H1 (cell line): ENCODE measurements around the gene COQ9. TPM values are rescaled to one million over a fixed set of nuclear protein-coding genes. Genes with fewer than 3 reads are reported as not detected.

ENCODE experiments used
- CTCF ChIA-PET: fragments of 300-600 bp; sonication (Branson Sonifier 250); formaldehyde crosslinking; loops from one replicate; lab custom pipeline; 2021; ENCODE audit not compliant: partially characterized antibody; lab: Charles Lee
- POLR2A ChIA-PET: fragments of 300-600 bp; sonication (Branson Sonifier 250); formaldehyde crosslinking; loops from one replicate; lab custom pipeline; 2021; ENCODE audit warnings: inconsistent platforms; ENCODE audit not compliant: partially characterized antibody; lab: Charles Lee
- DNase-seq, 2 experiments: peaks; one replicate each; pipeline versions ENCODE4 v3.0.0 to v3.0.0-alpha.2; 2010 to 2022; ENCODE audit warnings: low spot score in 2 of 2, low read depth in 1 of 2, mixed read lengths in 1 of 2
- FAIRE-seq: peaks from 2 replicates; lab custom pipeline; 2011; peaks lifted over from hg19 to GRCh38; lab: Jason Lieb, UNC
- H2AFZ ChIP-seq: 2 replicates; pipeline ENCODE4 v1.8.1; 2012; ENCODE audit warnings: low read length, inconsistent platforms
- H2AK5ac ChIP-seq: 2 replicates; pipeline ENCODE4 v1.6.1; 2013; ENCODE audit warnings: low read depth, low read length
- H2BK120ac ChIP-seq: replicated peaks from 2 replicates; pipeline ENCODE3; 2013; ENCODE audit warnings: low read depth, low read length, inconsistent platforms
- H2BK12ac ChIP-seq: 2 replicates; pipeline ENCODE4 v1.6.1; 2013; ENCODE audit warnings: low read depth, low read length
- H2BK15ac ChIP-seq: 2 replicates; pipeline ENCODE4 v1.6.1; 2013; ENCODE audit warnings: low read length
- H2BK20ac ChIP-seq: 2 replicates; pipeline ENCODE4 v1.6.1; 2013; ENCODE audit warnings: low read length
- H2BK5ac ChIP-seq: 2 replicates; pipeline ENCODE4 v1.6.1; 2013; ENCODE audit warnings: low read depth, low read length
- H3K14ac ChIP-seq: 2 replicates; pipeline ENCODE4 v1.6.1; 2013; ENCODE audit warnings: inconsistent platforms; ENCODE audit not compliant: insufficient read length
- H3K18ac ChIP-seq: 2 replicates; pipeline ENCODE4 v1.6.1; 2013; ENCODE audit warnings: low read length; ENCODE audit errors: extremely low read depth
- H3K23ac ChIP-seq: 2 replicates; pipeline ENCODE4 v1.6.1; 2013; ENCODE audit warnings: inconsistent platforms; ENCODE audit not compliant: insufficient read length
- H3K23me2 ChIP-seq: 2 replicates; pipeline ENCODE4 v1.6.1; 2013; ENCODE audit warnings: low read depth, low read length
- H3K27ac ChIP-seq: 2 replicates; pipeline ENCODE4 v1.6.1; 2011; ENCODE audit warnings: low read depth, low read length, inconsistent platforms
- H3K27me3 ChIP-seq, 4 experiments: replicated peaks in 1 of 4; 1 replicate in 1 of 4; 2 replicates in 3 of 4; pipeline versions ENCODE4 v1.6.1 to v1.8.1; 2011 to 2013; ENCODE audit warnings: low read length in 3 of 4, mild to moderate bottlenecking in 3 of 4, inconsistent platforms in 2 of 4, mixed read lengths in 2 of 4, moderate library complexity in 1 of 4; ENCODE audit not compliant: control insufficient read depth in 3 of 4, insufficient read depth in 3 of 4; ENCODE audit errors: extremely low read depth in 1 of 4
- H3K36me3 ChIP-seq, 4 experiments: 2 replicates each; pipeline versions ENCODE4 v1.6.1 to v1.8.1; 2011 to 2013; ENCODE audit warnings: mild to moderate bottlenecking in 4 of 4, low read length in 3 of 4, moderate library complexity in 2 of 4, control low read depth in 1 of 4, inconsistent platforms in 1 of 4; ENCODE audit not compliant: insufficient read depth in 4 of 4, control insufficient read depth in 2 of 4
- H3K4ac ChIP-seq: replicated peaks from 2 replicates; pipeline ENCODE3; 2013; ENCODE audit warnings: low read length, low read depth, mixed read lengths, inconsistent platforms; ENCODE audit not compliant: insufficient read length
- H3K4me1 ChIP-seq, 4 experiments: replicated peaks in 1 of 4; 1 replicate in 1 of 4; 2 replicates in 3 of 4; pipeline versions ENCODE4 v1.6.1 to v1.8.1; 2011 to 2013; ENCODE audit warnings: low read length in 3 of 4, inconsistent platforms in 2 of 4, mixed read lengths in 1 of 4; ENCODE audit not compliant: insufficient read depth in 4 of 4, control insufficient read depth in 3 of 4
- H3K4me2 ChIP-seq, 2 experiments: 2 replicates each; pipeline versions ENCODE4 v1.6.1 to v1.8.1; 2011 to 2013; ENCODE audit warnings: low read depth in 2 of 2, low read length in 2 of 2, control low read depth in 1 of 2, inconsistent platforms in 1 of 2, mild to moderate bottlenecking in 1 of 2; ENCODE audit not compliant: insufficient read depth in 1 of 2
- H3K4me3 ChIP-seq, 4 experiments: fragments of 200-600, 300-600 bp in 1 of 4; sonication (generic), shearing (Covaris generic), sonication (Bioruptor Twin) in 1 of 4; 2 replicates each; pipeline versions ENCODE4 v1.5.1 to v1.8.1; 2011 to 2016; ENCODE audit warnings: low read length in 4 of 4, low read depth in 3 of 4, control low read depth in 2 of 4, inconsistent platforms in 2 of 4, mild to moderate bottlenecking in 2 of 4, mixed read lengths in 1 of 4, moderate library complexity in 1 of 4; ENCODE audit not compliant: insufficient read depth in 2 of 4; ENCODE audit errors: extremely low read depth in 1 of 4
- H3K56ac ChIP-seq: replicated peaks from 2 replicates; pipeline ENCODE3; 2013; ENCODE audit warnings: low read depth, mild to moderate bottlenecking, mixed read lengths, low read length, inconsistent platforms; ENCODE audit not compliant: insufficient read length
- H3K79me1 ChIP-seq: 2 replicates; pipeline ENCODE4 v1.6.1; 2013; ENCODE audit warnings: low read depth, low read length, control low read depth
- H3K79me2 ChIP-seq, 2 experiments: 2 replicates each; pipeline versions ENCODE4 v1.6.1 to v1.8.1; 2012 to 2013; ENCODE audit warnings: low read length in 2 of 2, mild to moderate bottlenecking in 2 of 2, inconsistent platforms in 1 of 2; ENCODE audit not compliant: insufficient read depth in 2 of 2, control insufficient read depth in 1 of 2
- H3K9ac ChIP-seq, 4 experiments: replicated peaks in 1 of 4; 1 replicate in 1 of 4; 2 replicates in 3 of 4; pipeline versions ENCODE4 v1.6.1 to v1.8.1; 2011 to 2013; ENCODE audit warnings: low read depth in 3 of 4, low read length in 3 of 4, control low read depth in 2 of 4, mild to moderate bottlenecking in 2 of 4, moderate library complexity in 2 of 4, inconsistent platforms in 1 of 4; ENCODE audit errors: extremely low read depth in 1 of 4
- H3K9me3 ChIP-seq, 2 experiments: 2 replicates each; pipeline versions ENCODE4 v1.6.1 to v1.8.1; 2012 to 2013; ENCODE audit warnings: mild to moderate bottlenecking in 2 of 2, moderate library complexity in 2 of 2, control low read depth in 1 of 2, inconsistent platforms in 1 of 2, low read depth in 1 of 2, low read length in 1 of 2, mixed read lengths in 1 of 2; ENCODE audit not compliant: insufficient read depth in 2 of 2
- H4K20me1 ChIP-seq, 2 experiments: replicated peaks in 1 of 2; 2 replicates each; pipeline versions ENCODE3 to v1.8.1; 2011 to 2013; ENCODE audit warnings: inconsistent platforms in 2 of 2, low read length in 2 of 2, mild to moderate bottlenecking in 1 of 2; ENCODE audit not compliant: insufficient read depth in 2 of 2, control insufficient read depth in 1 of 2
- H4K5ac ChIP-seq: 2 replicates; pipeline ENCODE4 v1.6.1; 2013; ENCODE audit warnings: low read length, low read depth, mixed read lengths, inconsistent platforms; ENCODE audit not compliant: insufficient read length
- H4K8ac ChIP-seq: 2 replicates; pipeline ENCODE4 v1.8.0; 2013; ENCODE audit warnings: mild to moderate bottlenecking, moderate library complexity, low read length, inconsistent platforms; ENCODE audit not compliant: insufficient read depth; ENCODE audit errors: extremely low read depth
- H4K91ac ChIP-seq: replicated peaks from 2 replicates; pipeline ENCODE3; 2013; ENCODE audit warnings: low read length, mixed read lengths, inconsistent platforms; ENCODE audit not compliant: insufficient read length
- BCL11A ChIP-seq, 2 experiments: IDR thresholded peaks; one replicate each; pipeline ENCODE4 v1.6.1; 2011; ENCODE audit warnings: low read depth in 2 of 2, low read length in 2 of 2, mild to moderate bottlenecking in 2 of 2
- BRCA1 ChIP-seq: IDR thresholded peaks from 2 replicates; pipeline ENCODE4 v1.6.1; 2012; ENCODE audit warnings: low read depth, low read length, improper control_type of control experiment
- CTBP2 ChIP-seq: IDR thresholded peaks from 2 replicates; pipeline ENCODE4 v1.7.0; 2011; ENCODE audit warnings: borderline replicate concordance, mild to moderate bottlenecking, moderate library complexity, mixed read lengths, low read length; ENCODE audit not compliant: insufficient read depth, insufficient read length
- E2F6 ChIP-seq: IDR thresholded peaks from 2 replicates; pipeline ENCODE4 v1.6.1; 2012; ENCODE audit warnings: inconsistent platforms
- EGR1 ChIP-seq: IDR thresholded peaks from 2 replicates; pipeline ENCODE4 v1.6.1; 2011; ENCODE audit warnings: low read depth, low read length, borderline replicate concordance
- JUN ChIP-seq: IDR thresholded peaks from 2 replicates; pipeline ENCODE4 v1.6.1; 2011; ENCODE audit warnings: low read depth, mild to moderate bottlenecking, improper control_type of control experiment, low read length
- KDM5A ChIP-seq: fragments of 200-600 bp; IDR thresholded peaks from 2 replicates; pipeline ENCODE4 v1.7.1; 2012; ENCODE audit warnings: mild to moderate bottlenecking, low read length, inconsistent platforms, mixed read lengths
- NRF1 ChIP-seq: IDR thresholded peaks from 2 replicates; pipeline ENCODE4 v1.6.1; 2011; ENCODE audit warnings: mild to moderate bottlenecking, low read depth, low read length, improper control_type of control experiment
- POLR2A ChIP-seq, 2 experiments: IDR thresholded peaks; 1 replicate in 1 of 2; 2 replicates in 1 of 2; pipeline ENCODE4 v1.6.1; 2011; ENCODE audit warnings: low read depth in 2 of 2, low read length in 2 of 2, mild to moderate bottlenecking in 2 of 2; ENCODE audit errors: control extremely low read depth in 1 of 2
- POLR2AphosphoS5 ChIP-seq: IDR thresholded peaks from 2 replicates; pipeline ENCODE4 v1.6.1; 2011; ENCODE audit warnings: low read depth, low read length
- SIX5 ChIP-seq: IDR thresholded peaks from 2 replicates; pipeline ENCODE4 v1.6.1; 2011; ENCODE audit warnings: mild to moderate bottlenecking, low read depth, low read length
- YY1 ChIP-seq: IDR thresholded peaks from 2 replicates; pipeline ENCODE4 v1.6.1; 2011; ENCODE audit warnings: low read depth, mild to moderate bottlenecking, low read length
- WGBS, 2 experiments: shearing (Covaris generic) in 1 of 2; methylation state at CpG; one replicate each; pipeline versions ENCODE4 v1.1.6 to v1.1.7; 2013 to 2015; ENCODE audit warnings: low lambda C conversion rate in 2 of 2, mixed read lengths in 2 of 2, inconsistent platforms in 1 of 2, low coverage in 1 of 2, missing lambda C conversion rate in 1 of 2; ENCODE audit not compliant: insufficient replicate concordance in 2 of 2, insufficient coverage in 1 of 2, insufficient read length in 1 of 2; ENCODE audit errors: extremely low coverage in 1 of 2, missing lambda C conversion rate in 1 of 2; 5-methylcytosine and 5-hydroxymethylcytosine counted together
- polyA plus RNA-seq, 7 experiments: library from polyadenylated mRNA; depleted of rRNA in 3 of 7; stranded (reverse) in 5 of 7; unstranded in 2 of 7; fragments of >200 nt in 5 of 7; fragments of 200-250 nt in 2 of 7; gene quantifications; 1 replicate in 5 of 7; 2 replicates in 1 of 7; 4 replicates in 1 of 7; pipeline versions ENCODE4 v1.2.1 to v1.2.3, GENCODE V29; 2011 to 2013; ENCODE audit warnings: missing spikeins in 2 of 7, mixed read lengths in 2 of 7
- total RNA-seq: library from RNA; stranded (reverse); fragmentation: NEBNext Ultra II Directional; extraction: Animal tissue kit (Norgen Biotek cat#: 25700); gene quantifications from 2 replicates; pipeline ENCODE4 v1.2.1, GENCODE V29; 2021

The COQ9 gene
- total and polyA plus RNA-seq, 2 of the 8 experiments (the other 6 are each of a cell fraction or from before 2014, with no cell fraction given), result 33.3 to 60.3 TPM

- no peak overlapping the region for H2BK120ac ChIP-seq
- FAIRE-seq, result no peak
- H4K5ac ChIP-seq, result no peak overlapping the region
- H2AK5ac ChIP-seq, result no peak overlapping the region
- H3K9me3 ChIP-seq, result no peaks in the 10 kb centered on the region
- no peak overlapping the region for H3K4me3 ChIP-seq
- H2BK5ac ChIP-seq, result no peak overlapping the region
- no peak overlapping the region for H3K27ac ChIP-seq
- H2BK15ac ChIP-seq, result no peak overlapping the region
- H3K9ac ChIP-seq, result no peak overlapping the region
- no peak for DNase-seq
- H4K20me1 ChIP-seq, result peaks cover 2 to 7% of the 10 kb centered on the region in 2 experiments
- no peak overlapping the region for H3K56ac ChIP-seq
- no peaks in the 10 kb centered on the region for H3K27me3 ChIP-seq
- H3K18ac ChIP-seq, result no peak overlapping the region
- CTCF ChIA-PET, result interaction anchor here (1.3 kb wide), 1 partner anchor 45 kb away, joined by 3 read pairs; no protein-coding TSS in a partner anchor
- H2AFZ ChIP-seq, result no peak overlapping the region
- 98% methylated on average over 2 of the region's 2 CpGs; no CpG with 5 or more reads in 1 of the 2 experiments for WGBS, 2 experiments
- peaks cover 4 to 20% of the 10 kb centered on the region in 2 experiments; a peak in 3 of 4 replicates for H3K79me2 ChIP-seq
- H3K79me1 ChIP-seq, result peaks cover 10% of the 10 kb centered on the region
- no peak overlapping the region for H4K91ac ChIP-seq
- no peak overlapping the region for H3K4me2 ChIP-seq
- H3K23me2 ChIP-seq, result peaks cover 1% of the 10 kb centered on the region; the same call in 1 of the 2 replicates
- no peak for TF ChIP-seq CTBP2
- no peak for TF ChIP-seq BRCA1
- no peak for TF ChIP-seq POLR2A (IDR thresholded peaks at IDR 0.05; ENCODE audit: control extremely low read depth in 1 of 2, low read depth in 2 of 2, low read length in 2 of 2)
- TF ChIP-seq POLR2AphosphoS5, result no peak
- no peak for TF ChIP-seq NRF1
- TF ChIP-seq EGR1, result no peak
- TF ChIP-seq SIX5, result no peak
- no peak for TF ChIP-seq KDM5A
- TF ChIP-seq YY1, result no peak
- TF ChIP-seq BCL11A (IDR thresholded peaks at IDR 0.05; ENCODE audit: low read depth in 2 of 2, low read length in 2 of 2), result no peak
- no peak for TF ChIP-seq JUN
- no peak for TF ChIP-seq E2F6
- TF ChIP-seq, all 59 proteins: peak for 0
- POLR2A ChIA-PET, result interaction anchor here (0.7 to 1.0 kb wide), 2 partner anchors 12 to 20 kb away, joined by 3 read pairs; no protein-coding TSS in a partner anchor
- Histone ChIP-seq H3K4ac (no peak overlapping the region), H2BK12ac (no peak overlapping the region), H3K4me1 (peaks cover 5 to 23% (median 17%) of the 10 kb centered on the region in 4 experiments), H2BK20ac (no peak overlapping the region), H3K23ac (no peak overlapping the region), H3K36me3 (peaks cover 17 to 69% (median 51%) of the 10 kb centered on the region in 4 experiments), H4K8ac (no peak overlapping the region), H3K14ac (no peak overlapping the region)
Observed at GRCh38 chr16:57468346-57468745, 21.1 kb downstream of the COQ9 start.
